Peyer's patch (tissue), 4 donors: Measurements from ENCODE around the gene DIAPH2. TPM values are rescaled to one million over a fixed set of nuclear protein-coding genes. Genes with fewer than 3 reads are reported as not detected.

ENCODE experiments used
- DNase-seq, 3 donors: peaks; one replicate each; pipeline ENCODE4 v3.0.0-alpha.2; 2017 to 2019
- H3K27ac ChIP-seq, 4 donors: fragments of 200-600 bp; sonication (generic); one replicate each; pipeline ENCODE4 v1.5.1; 2016 to 2019
- H3K27me3 ChIP-seq, 2 donors: fragments of 200-600 bp; sonication (generic); one replicate each; pipeline ENCODE4 v1.5.1; 2019
- H3K36me3 ChIP-seq, 3 donors: fragments of 200-600 bp; sonication (generic); one replicate each; pipeline ENCODE4 v1.5.1; 2016 to 2019
- H3K4me1 ChIP-seq, 4 donors: fragments of 200-600 bp; sonication (generic); one replicate each; pipeline ENCODE4 v1.5.1; 2016 to 2019
- H3K4me3 ChIP-seq, 4 donors: fragments of 200-600 bp; sonication (generic); 1 replicate in 3 of 4; 2 replicates in 1 of 4; pipeline ENCODE4 v1.5.1; 2016 to 2019; ENCODE audit warnings: mild to moderate bottlenecking in 1 of 4
- H3K9me3 ChIP-seq, 4 donors: fragments of 200-600 bp; sonication (generic); one replicate each; pipeline ENCODE4 v1.5.1; 2016 to 2019; ENCODE audit warnings: mild to moderate bottlenecking in 1 of 4
- CTCF ChIP-seq, 6 experiments: fragments of 450-650 bp in 4 of 6; fragments of 200-600 bp in 2 of 6; sonication (generic) in 1 of 6; IDR thresholded peaks; one replicate each; pipeline ENCODE4 v1.5.1; 2017 to 2019; ENCODE audit warnings: antibody characterized with exemption in 6 of 6, mild to moderate bottlenecking in 3 of 6, moderate library complexity in 1 of 6
- POLR2A ChIP-seq, 2 donors: fragments of 450-650 bp; IDR thresholded peaks; one replicate each; pipeline ENCODE4 v1.5.1; 2017; ENCODE audit warnings: antibody characterized with exemption in 2 of 2, mild to moderate bottlenecking in 2 of 2, moderate library complexity in 2 of 2
- total RNA-seq, 4 donors: library from RNA; depleted of rRNA; stranded (reverse); fragments of >200 nt; gene quantifications; one replicate each; pipeline ENCODE4 v1.1.0, GENCODE V29; 2016

Gene DIAPH2
- 100 to 1,000 TPM in 1 of 4 donors, 10 to 100 TPM in 3; 15.1 to 114 (median 33.0) TPM for total RNA-seq

GRCh38 chrX:96684339-96685209 lies at the start of gene DIAPH2:
Gene DIAPH2, plus strand, starts transcription at chrX:96684842.
- Histone ChIP-seq H3K4me3 (peak within 1 kb of the TSS; percentile 49 to 89 (median 69)), H3K27me3 (no peaks in the 10 kb centered on the region), H3K9me3 (no peaks in the 10 kb centered on the region), H3K27ac (peak within 1 kb of the TSS; percentile 68 to 88 (median 82)), H3K36me3 (no peaks in the 10 kb centered on the region), H3K4me1 (no peaks in the 10 kb centered on the region)
- DNase-seq: peak; percentile 82 to 93 (median 85)
- peak in 3 of 6 experiments; percentile 45 for TF ChIP-seq CTCF (IDR thresholded peaks at IDR 0.05)
- TF ChIP-seq POLR2A (IDR thresholded peaks at IDR 0.05): peak; percentile 39 to 43

GRCh38 chrX:96650023-96650422 lies 34.6 kb upstream of the DIAPH2 start:
- no peak for TF ChIP-seq CTCF (IDR thresholded peaks at IDR 0.05)
- no peak for TF ChIP-seq POLR2A (IDR thresholded peaks at IDR 0.05)
- Histone ChIP-seq H3K4me3 (no peak overlapping the region), H3K4me1 (no peaks in the 10 kb centered on the region), H3K27me3 (no peaks in the 10 kb centered on the region), H3K27ac (no peak overlapping the region), H3K9me3 (no peaks in the 10 kb centered on the region), H3K36me3 (no peaks in the 10 kb centered on the region)
- no peak for DNase-seq

GRCh38 chrX:96655947-96656623 lies 28.6 kb upstream of the DIAPH2 start:
- no peak for TF ChIP-seq CTCF (IDR thresholded peaks at IDR 0.05)
- no peak for TF ChIP-seq POLR2A (IDR thresholded peaks at IDR 0.05)
- no peaks in the 10 kb centered on the region for H3K36me3 ChIP-seq
- H3K27me3 ChIP-seq: no peaks in the 10 kb centered on the region
- no peak overlapping the region for H3K27ac ChIP-seq
- H3K4me3 ChIP-seq: no peak overlapping the region
- no peaks in the 10 kb centered on the region for H3K4me1 ChIP-seq
- peak in 1 of 3 donors; percentile 44 for DNase-seq
- no peaks in the 10 kb centered on the region for H3K9me3 ChIP-seq

- DNase-seq: no peak
- H3K4me1 ChIP-seq: no peaks in the 10 kb centered on the region
- H3K27ac ChIP-seq: no peak overlapping the region
- H3K27me3 ChIP-seq: no peaks in the 10 kb centered on the region
- no peak for TF ChIP-seq CTCF (IDR thresholded peaks at IDR 0.05)
- no peak for TF ChIP-seq POLR2A (IDR thresholded peaks at IDR 0.05)
- H3K9me3 ChIP-seq: no peaks in the 10 kb centered on the region
- H3K4me3 ChIP-seq: no peak overlapping the region
- no peaks in the 10 kb centered on the region for H3K36me3 ChIP-seq
Measured at GRCh38 chrX:96682516-96682915, 2.1 kb upstream of the DIAPH2 start.

- Histone ChIP-seq H3K36me3 (no peaks in the 10 kb centered on the region), H3K27ac (peak overlapping the region in 3 of 4 donors; percentile 68 to 85 (median 79)), H3K27me3 (no peaks in the 10 kb centered on the region), H3K4me1 (no peaks in the 10 kb centered on the region), H3K4me3 (peak overlapping the region; percentile 49 to 89 (median 69)), H3K9me3 (no peaks in the 10 kb centered on the region)
- TF ChIP-seq CTCF (IDR thresholded peaks at IDR 0.05) (no peak), POLR2A (IDR thresholded peaks at IDR 0.05) (no peak)
- peak in 1 of 3 donors; percentile 20 for DNase-seq
Measured at GRCh38 chrX:96683997-96684338, 674 bp upstream of the DIAPH2 start.
